GM21786 (cell line): ENCODE data around the gene PIH1D2.
"Not testable (repeated sequence)": the region's sequence is repeated elsewhere in the genome, so short reads cannot be mapped to it uniquely, and the experiment has no call there.

Experiments used
- ATAC-seq: cut with Tn5 transposase; IDR thresholded peaks from one replicate; pipeline ENCODE4 v1.9.1; 2021; ENCODE audit not compliant: unreplicated experiment

Gene PIH1D2

DNA sequence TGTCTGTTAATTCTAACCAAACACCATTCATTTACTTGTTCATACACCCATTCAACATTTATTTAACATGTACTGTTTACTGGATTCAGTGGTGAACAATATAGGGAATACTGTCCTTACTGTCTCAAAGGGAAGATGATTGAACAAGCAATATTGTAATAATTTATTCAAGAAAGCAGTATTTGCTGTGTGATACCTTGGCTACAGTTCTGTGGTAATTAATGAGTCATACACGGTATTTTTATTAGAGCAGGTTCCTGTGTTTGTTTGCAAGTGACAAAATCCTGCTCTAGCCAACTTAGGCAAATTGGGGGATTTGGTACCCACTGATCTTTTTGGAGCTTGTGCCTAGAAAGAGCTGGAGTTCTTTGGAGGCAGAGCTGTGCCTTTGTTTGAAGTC lies 15.7 kb downstream of the PIH1D2 start:
- ATAC-seq = no peak

DNA sequence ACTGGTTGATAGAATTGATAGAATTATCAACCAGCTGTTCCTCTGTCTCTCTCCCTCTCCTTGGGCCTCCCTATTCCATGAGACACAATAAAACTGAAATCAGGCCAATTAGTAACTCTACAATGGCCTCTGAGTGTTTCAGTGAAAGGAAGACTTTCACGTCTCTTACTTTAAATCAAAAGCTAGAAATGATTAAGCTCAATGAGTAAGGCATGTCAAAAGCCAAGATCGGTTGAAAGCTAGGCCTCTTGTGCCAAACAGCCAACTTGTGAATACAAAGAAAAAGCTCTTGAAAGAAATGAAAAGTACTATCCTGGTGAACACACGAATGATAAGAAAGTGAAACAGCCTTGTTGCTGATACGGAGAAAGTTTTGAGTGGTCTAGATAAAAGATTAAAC lies 16.6 kb downstream of the PIH1D2 start:
- no peak for ATAC-seq

DNA sequence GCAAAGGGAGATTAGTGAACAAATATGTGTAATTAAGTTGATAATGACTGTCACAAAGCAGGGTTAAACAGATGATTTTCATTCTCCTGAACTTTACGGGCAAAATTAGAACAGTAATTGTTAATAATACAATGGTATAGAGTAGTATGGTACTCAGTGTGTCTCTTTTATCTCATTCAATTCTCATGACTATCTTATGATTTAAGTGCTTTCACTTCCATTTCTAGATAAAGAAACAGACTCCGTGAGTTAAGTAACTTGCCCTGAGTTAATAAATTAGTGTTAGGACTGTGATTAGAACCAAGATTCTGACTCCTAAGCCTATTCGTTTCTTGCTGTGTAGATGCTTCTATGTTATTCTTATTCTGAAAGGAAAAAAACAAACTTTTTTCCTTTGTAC lies 22.0 kb downstream of the PIH1D2 start:
- no peak for ATAC-seq

DNA sequence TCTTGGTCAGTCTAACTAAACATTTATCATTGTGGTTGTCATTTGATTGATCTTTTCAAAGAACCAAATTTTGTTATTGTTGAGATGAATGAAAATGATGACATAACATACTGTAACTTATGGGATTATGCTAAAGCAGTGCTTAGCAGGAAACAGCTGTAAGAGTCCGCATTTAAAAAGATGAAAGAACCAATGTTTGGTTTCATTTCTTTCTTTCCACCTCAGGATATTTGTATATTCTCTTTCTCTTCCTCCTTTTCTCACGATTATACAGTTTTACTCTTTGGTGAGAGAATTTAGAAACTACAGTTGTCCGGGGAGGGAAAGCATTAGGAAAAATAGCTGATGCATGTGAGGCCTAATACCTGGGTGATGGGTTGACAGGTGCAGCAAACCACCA lies 23.1 kb downstream of the PIH1D2 start:
- ATAC-seq = peak; percentile 77

DNA sequence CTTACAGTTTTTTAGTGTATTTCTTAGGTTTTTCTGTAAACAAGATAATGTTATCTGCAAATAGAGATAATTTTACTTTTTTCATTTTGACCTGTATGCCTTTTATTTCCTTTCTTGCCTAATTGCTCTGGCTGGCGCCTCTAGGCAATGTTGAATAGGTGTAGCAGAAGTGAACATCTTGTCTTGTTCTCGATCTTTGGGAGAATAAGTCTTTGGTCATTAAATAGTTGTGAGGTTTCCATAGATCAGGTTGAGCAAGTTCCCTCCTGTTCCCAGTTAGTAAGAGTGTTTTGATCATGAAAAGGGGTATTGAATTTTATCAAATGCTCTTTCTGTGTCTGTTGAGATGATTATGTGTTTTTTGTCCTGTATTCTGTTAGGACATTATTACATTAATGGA lies 24.0 kb downstream of the PIH1D2 start:
- no peak for ATAC-seq

DNA sequence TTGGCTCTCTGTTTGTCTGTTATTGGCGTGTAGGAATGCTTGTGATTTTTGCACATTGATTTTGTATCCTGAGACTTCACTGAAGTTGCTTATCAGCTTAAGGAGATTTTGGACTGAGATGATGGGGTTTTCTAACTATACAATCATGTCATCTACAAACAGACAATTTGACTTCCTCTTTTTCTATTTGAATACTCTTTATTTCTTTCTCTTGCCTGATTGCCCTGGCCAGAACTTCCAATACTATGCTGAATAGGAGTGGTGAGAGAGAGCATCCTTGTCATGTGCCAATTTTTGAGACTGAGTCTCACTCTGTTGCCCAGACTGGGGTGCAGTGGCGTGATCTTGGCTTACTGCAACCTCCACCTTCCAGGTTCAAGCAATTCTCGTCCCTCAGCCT lies 25.6 kb downstream of the PIH1D2 start:
- not testable (repeated sequence) for ATAC-seq

DNA sequence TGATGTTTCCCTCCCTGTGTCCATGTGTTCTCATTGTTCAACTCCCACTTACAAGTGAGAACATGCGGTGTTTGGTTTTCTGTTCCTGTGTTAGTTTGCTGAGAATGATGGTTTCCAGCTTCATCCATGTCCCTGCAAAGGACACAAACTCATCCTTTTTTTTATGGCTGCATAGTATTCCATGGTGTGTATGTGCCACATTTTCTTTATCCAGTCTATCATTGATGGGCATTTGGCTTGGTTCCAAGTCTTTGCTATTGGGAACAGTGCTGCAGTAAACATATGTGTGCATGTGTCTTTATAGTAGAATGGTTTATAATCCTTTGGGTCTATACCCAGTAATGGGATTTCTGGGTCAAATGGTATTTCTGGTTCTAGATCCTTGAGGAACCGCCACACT lies 27.2 kb downstream of the PIH1D2 start:
- ATAC-seq = not testable (repeated sequence)

DNA sequence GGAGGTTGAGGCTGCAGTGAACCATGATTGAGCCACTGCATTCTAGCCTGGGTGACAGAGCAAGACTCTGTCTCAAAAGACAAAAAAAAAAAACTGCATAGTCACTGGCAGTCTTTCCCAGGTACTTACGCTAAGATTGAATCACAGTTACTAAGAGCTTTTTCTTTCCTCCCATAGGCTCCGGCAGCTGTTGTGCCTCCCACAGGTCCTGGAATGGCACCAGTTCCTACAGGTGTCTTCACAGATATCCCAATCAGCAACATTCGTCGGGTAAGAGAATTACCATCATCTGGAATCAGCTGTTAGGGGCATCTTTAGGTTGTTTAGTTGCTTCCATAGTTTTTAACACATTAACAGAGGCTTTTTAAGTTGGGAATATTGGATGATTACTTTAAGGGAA lies 28.9 kb downstream of the PIH1D2 start:
- ATAC-seq = no peak

DNA sequence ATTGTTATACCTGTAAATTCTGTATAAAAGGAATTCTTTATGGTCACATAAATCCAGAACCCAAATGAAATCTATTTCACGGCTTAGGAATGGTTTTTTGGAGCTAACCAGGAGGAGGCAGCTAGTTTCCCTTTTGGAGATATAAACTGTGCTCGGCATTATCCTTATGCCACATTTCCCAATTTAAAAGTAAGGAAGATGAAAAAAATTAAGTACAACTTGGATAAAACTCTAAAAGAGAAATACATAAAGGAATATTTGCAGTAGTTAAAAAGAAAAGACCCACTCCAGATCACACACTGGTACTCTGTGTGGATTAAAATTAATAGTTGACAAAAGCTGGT lies 30.9 kb downstream of the PIH1D2 start:
- no peak for ATAC-seq

DNA sequence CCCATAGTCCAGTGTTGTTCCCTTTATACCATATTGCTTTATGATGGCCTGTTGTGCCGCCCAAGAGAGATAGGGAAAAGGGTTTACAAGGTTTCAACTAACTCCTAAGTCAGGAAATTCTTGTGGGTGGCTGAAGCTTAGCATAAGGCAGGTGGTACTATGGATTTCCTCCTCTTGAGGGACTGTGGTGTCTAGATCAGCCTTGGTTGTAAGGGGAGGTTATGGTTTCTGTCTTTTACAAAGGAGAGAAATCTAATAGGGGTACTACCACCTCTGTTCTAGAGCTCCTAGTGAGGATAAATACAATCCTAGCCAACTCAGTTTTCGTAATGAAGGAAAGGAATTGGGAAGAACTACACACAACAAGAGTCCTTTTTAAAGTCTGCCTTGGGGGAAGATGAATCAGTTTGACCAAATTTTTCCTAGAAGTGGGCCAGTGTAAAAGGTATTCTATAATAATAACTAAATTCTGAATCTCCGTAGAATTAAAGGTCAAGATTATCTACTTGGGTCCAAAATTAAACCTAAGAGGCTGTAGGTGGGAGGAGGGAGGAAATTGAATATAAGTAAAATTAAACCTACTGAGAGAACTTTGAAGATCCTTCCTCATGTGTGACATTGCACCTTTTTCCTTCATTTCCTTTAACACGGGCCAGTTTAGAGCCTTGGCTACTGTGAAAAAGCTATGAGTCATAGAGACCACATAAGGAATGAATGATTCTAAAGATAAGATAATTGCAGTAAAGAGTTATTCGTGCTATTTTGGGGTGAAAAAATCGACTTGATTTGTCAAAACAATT lies 31.5 kb downstream of the PIH1D2 start:
- no peak for ATAC-seq

DNA sequence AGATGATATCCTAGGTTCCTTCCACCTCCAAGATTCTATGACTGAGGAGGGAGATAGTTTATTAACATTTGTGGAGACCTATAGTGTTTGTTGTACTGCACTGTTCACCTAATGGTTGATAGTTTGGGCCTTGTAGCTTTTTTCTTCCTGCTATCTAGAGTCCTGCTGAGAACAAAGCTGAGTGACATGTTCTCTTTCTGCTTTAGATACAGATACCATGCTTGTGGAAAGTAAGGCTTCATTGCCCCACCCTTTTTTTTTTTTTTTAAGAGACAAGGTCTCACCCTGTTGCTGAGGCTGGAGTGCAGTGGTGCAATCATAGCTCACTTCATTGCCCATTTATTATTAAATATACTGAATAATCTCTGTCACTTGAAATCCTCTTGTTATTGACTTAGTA lies 36.3 kb downstream of the PIH1D2 start:
- ATAC-seq = no peak

DNA sequence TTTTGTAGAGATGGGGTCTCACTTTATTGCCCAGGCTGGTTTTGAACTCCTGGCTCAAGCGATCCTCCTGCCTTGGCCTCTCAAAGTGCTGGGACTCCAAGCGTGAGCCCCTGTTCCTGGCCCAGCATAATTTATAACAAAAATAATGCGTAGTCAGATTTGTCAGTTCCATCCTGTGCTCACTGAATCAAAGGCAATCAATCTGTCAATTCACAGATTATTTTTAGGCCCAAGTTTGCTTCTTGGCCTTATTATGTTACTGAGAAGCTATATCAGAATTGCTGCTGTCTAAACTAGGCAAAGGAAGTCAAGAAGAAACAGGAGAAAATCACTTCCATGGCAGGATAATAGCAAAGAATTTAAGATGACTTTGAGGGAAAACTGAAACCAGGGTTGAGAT lies 39.9 kb downstream of the PIH1D2 start:
- no peak for ATAC-seq

DNA sequence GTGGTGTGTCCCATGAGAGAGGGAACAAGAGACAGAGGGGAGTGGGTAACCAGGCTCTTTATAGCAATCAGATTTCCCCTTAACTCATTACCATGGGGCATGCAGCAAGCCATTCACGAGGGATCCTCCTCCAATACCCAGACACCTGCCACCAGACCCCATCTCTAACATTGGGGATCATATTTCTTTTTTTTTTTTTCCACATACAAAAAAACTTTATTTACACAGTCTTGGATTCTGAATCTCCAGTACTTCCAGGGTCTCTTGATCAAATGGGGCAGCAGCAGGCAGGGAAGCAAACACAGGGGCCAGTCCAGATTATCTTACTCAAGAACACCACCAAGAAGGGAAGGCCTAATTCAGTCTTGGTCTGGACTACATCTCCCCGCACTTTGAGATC lies 44.4 kb downstream of the PIH1D2 start:
- ATAC-seq = no peak

DNA sequence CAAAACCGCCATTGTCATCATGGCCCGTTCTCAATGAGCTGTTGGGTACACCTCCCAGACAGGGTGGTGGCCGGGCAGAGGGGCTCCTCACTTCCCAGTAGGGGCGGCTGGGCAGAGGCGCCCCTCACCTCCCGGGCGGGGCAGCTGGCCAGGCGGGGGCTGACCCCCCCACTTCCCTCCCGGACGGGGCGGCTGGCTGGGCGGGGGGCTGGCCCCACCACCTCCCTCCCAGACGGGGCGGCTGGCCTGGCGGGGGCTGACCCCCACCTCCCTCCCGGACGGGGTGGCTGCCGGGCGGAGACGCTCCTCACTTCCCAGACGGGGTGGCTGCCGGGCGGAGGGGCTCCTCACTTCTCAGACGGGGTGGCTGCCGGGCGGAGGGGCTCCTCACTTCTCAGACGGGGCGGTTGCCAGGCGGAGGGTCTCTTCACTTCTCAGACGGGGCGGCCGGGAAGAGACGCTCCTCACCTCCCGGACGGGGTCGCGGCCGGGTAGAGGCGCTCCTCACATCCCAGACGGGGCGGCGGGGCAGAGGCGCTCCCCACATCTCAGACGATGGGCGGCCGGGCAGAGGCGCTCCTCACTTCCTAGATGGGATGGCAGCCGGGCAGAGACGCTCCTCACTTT lies 46.9 kb downstream of the PIH1D2 start:
- ATAC-seq = not testable (repeated sequence)

DNA sequence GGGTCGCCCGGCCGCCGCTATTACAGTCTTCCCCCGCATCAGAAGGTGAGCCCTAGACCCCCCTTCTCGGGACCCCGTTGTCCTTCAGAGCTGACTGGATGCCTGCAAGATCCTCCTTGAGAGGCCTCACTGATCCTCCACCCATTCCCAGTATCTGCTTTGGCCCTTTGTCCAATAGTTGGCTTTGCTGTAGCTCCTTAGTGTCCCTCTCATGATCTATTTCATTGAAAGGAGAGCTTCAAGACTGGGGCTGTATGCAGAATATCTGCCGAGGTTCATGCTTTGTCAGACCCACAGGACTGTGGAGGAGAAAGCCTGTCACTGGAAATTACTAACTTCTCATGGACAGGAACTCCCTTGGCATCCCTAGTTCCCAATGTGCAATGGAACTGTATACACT lies 48.1 kb downstream of the PIH1D2 start:
- no peak for ATAC-seq

DNA sequence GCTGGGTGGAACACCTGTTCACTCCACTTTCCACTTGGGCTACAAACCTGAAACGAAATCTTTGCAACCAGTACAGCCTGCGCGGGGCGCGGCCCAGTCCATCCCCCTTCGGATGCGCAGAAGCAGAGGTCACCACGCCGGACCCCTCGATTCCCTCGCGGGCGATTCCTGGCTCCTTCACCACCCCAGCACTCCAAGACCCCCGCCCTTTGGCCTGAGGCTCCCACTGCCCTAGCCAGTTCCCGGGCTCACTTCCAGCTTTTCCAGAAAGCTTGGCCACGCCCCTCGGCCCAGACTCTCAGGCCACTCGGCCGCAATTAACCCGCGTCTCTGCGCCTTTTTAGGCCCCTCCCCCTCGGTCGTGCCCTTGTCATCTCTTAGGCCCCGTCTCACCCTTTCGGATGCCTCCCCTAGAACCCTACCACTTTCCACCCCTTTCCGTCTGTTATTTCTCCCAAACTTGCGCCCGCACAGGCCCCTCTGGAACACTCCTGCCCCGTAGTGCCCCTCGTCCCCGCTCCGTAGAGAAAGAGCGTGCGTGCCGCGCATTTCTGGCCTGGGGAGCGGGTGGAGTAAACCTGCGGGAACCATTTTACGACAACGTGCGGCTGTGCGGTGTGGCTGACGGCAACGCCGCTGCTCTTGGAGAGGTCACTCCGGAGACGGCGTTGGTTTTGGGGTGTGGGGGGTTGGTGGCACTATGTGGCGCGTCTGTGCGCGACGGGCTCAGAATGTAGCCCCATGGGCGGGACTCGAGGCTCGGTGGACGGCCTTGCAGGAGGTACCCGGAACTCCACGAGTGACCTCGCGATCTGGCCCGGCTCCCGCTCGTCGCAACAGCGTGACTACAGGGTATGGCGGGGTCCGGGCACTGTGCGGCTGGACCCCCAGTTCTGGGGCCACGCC lies 48.8 kb downstream of the PIH1D2 start, which contains the start of gene DLAT:
Gene DLAT, plus strand, starts transcription at position 636 of the 906 bp plus-strand sequence. Its CDS starts 65 bp downstream, at position 701.
- ATAC-seq = peak; percentile 63

DNA sequence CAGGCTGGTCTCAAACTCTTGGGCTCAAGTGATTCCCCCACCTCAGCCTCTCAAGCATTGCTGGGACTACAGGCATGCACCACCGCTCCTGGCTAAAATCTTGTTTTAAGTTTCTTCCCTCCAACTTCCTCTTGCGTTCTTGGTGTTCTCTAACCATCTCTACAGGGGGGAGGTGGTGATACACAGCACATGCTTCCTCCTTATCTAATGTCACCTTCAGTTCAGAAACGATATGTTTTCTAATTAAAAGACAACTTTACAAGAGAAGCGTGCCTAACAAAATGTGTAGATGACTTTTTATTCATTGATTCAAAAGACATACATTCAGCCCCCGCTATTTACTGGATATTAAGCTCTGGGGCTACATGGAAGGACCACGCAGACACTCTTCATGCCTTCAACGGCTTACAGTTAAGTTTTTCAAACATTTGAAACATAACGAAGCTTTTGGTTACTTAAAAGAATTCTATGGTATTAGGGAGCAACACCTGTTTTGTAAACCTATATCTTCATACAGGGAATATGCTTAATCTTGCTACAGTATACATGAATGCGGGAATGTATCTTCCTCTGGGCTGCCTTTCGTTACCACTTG lies 49.5 kb downstream of the PIH1D2 start:
- peak; percentile 46 for ATAC-seq

DNA sequence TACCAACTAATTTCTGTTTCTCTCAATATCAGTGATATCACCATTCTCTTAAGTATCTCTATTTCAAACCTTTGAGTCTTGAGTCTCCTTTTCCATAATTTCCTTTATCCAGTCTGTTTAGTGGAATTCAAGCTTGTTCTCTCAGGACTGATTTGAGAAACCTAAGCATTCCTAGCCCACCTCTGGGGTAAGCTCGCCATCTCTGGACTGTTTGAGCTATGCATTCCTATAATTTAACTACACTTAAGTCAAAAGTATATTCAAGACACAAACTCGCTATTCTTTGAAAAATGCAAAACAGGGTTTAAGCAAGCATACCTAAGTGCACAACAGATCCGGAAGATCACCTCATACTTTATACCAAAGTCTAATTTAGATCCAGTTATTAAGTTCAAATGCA lies 50.7 kb downstream of the PIH1D2 start:
- ATAC-seq = no peak

DNA sequence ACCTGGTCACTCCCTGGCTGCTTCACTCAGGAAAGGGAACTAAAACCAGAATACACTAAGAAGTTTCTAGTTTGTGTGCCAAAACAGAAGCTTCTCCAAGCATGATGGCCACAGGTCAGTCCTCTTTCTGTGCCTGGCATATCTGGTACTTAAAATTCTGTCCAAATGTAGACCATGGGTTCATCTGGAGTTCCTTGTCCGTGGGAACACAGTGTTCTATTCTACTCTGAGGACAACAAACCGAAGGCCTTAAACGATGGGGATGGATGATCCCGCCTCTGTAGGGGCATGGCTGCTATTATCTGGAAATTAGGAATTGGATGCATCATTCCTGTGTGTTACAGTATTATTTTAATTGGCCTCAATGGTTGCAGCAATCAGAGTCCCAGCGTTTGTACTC lies 54.8 kb downstream of the PIH1D2 start:
- ATAC-seq = no peak
